ENCODE data around the gene MYO18B.

The MYO18B gene

GRCh38 chr22:25966448-25966913 lies 224.5 kb downstream of the MYO18B start:
- in situ Hi-C loops (cut with MboI; ENCODE audit: low sequenced_read_pairs, unreplicated experiment): no loop called here
- no peak for DNase-seq (ENCODE audit: low spot score)
- TF ChIP-seq, protein P1, sequence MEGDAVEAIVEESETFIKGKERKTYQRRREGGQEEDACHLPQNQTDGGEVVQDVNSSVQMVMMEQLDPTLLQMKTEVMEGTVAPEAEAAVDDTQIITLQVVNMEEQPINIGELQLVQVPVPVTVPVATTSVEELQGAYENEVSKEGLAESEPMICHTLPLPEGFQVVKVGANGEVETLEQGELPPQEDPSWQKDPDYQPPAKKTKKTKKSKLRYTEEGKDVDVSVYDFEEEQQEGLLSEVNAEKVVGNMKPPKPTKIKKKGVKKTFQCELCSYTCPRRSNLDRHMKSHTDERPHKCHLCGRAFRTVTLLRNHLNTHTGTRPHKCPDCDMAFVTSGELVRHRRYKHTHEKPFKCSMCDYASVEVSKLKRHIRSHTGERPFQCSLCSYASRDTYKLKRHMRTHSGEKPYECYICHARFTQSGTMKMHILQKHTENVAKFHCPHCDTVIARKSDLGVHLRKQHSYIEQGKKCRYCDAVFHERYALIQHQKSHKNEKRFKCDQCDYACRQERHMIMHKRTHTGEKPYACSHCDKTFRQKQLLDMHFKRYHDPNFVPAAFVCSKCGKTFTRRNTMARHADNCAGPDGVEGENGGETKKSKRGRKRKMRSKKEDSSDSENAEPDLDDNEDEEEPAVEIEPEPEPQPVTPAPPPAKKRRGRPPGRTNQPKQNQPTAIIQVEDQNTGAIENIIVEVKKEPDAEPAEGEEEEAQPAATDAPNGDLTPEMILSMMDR (IDR thresholded peaks at IDR 0.05; ENCODE audit: borderline replicate concordance, control extremely low read depth, extremely low read depth, insufficient read depth, missing control alignments): no peak

DNA sequence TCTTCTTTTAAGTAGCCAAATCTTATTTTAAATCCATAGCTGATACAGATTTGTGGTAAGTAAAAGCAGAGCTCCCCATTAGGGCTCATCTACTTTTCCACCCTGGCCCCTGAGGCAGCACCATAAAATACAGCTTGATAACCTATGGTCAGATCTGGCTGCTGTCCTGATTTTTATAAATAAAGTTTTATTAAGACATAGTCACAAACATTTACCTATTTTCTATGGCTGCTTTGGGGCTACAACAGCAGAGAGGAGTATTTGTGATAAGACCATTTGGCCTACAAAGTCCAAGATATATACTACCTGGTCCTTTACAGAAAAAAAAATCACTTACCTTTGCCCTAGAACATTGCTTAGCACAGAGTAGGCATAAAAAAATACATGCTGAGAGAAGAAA lies 227.3 kb downstream of the MYO18B start:
- TF ChIP-seq, protein P1 (IDR thresholded peaks at IDR 0.05; ENCODE audit: borderline replicate concordance, control extremely low read depth, extremely low read depth, insufficient read depth, missing control alignments): no peak
- in situ Hi-C loops (cut with MboI; ENCODE audit: low sequenced_read_pairs, unreplicated experiment): no loop called here
- DNase-seq (ENCODE audit: low spot score): no peak

DNA sequence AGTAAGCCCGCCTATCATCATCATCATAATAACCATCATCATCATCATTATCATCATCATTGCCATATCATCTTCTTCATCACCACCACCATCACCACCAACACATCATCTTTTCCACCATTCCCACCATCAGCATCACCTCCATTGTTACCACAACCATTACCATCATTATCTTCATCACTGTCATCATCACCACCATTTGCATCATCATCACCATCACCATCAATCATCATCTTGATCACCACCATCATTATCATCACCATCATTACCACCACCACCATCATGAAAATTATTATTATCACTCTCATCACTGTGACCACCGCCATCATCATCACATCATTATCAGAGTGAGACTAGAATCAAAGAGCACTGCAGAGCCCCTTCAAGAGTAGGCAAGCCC lies 227.9 kb downstream of the MYO18B start:
- DNase-seq (ENCODE audit: low spot score): no peak
- TF ChIP-seq, protein P1 (IDR thresholded peaks at IDR 0.05; ENCODE audit: borderline replicate concordance, control extremely low read depth, extremely low read depth, insufficient read depth, missing control alignments): no peak
- in situ Hi-C loops (cut with MboI; ENCODE audit: low sequenced_read_pairs, unreplicated experiment): no loop called here

GRCh38 chr22:25970374-25970911 lies 228.5 kb downstream of the MYO18B start:
- in situ Hi-C loops (cut with MboI; ENCODE audit: low sequenced_read_pairs, unreplicated experiment): no loop called here
- TF ChIP-seq, protein P1 (IDR thresholded peaks at IDR 0.05; ENCODE audit: borderline replicate concordance, control extremely low read depth, extremely low read depth, insufficient read depth, missing control alignments): no peak
- no peak for DNase-seq (ENCODE audit: low spot score)

DNA sequence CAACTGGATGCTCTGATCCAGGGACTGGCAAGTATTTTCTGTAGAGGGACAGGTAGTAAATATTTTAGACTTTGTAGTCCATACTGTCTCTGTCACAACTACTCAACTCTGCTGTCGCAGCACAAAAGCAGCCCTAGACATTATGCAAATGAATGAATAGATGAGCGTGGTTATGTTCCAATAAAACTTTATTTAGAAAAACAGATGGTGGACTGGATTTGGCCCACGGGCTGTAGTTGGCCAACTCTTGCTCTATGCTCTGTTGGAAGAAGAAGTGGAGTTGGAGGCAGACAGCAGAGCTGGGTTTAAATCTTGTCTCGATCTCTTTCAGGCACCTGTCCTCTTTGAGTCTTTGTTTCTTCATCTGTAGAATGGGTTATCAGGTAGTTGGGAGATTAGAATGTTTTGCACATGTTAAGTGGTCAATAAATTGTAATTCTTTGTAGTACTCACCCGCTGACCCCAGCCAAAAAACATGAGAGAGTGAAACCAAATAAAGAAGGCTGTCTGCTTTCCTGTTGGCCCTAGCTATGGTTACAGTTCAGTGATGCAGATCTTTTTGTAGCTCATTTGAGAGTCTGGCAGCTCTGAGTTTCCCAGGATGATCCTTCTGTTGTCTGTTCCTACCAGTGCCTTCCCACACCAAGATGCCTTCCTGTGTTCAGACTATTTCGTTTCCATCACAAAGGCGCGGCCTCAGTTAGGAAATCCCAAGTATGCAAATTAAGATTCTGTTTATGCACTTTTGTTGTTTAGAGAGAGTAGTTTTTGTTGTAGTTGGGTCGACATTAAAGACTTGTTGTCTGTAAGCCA lies 229.2 kb downstream of the MYO18B start:
- TF ChIP-seq, protein P1 (IDR thresholded peaks at IDR 0.05; ENCODE audit: borderline replicate concordance, control extremely low read depth, extremely low read depth, insufficient read depth, missing control alignments): no peak
- no peak for DNase-seq (ENCODE audit: low spot score)
- in situ Hi-C loops (cut with MboI; ENCODE audit: low sequenced_read_pairs, unreplicated experiment): no loop called here

- in situ Hi-C loops (cut with MboI; ENCODE audit: low sequenced_read_pairs, unreplicated experiment): no loop called here
- TF ChIP-seq, protein P1 (IDR thresholded peaks at IDR 0.05; ENCODE audit: borderline replicate concordance, control extremely low read depth, extremely low read depth, insufficient read depth, missing control alignments): no peak
- no peak for DNase-seq (ENCODE audit: low spot score)
These were observed 230.4 kb downstream of the MYO18B start for GRCh38 chr22:25972397-25972796.

Data from GM13976 (cell line).